H1 (cell line): Measurements from ENCODE around the gene ADAMTS6. TPM values are rescaled to one million over a fixed set of nuclear protein-coding genes. Genes with fewer than 3 reads are reported as not detected.

Experiments used
- CTCF ChIA-PET: fragments of 300-600 bp; sonication (Branson Sonifier 250); formaldehyde crosslinking; loops from one replicate; lab custom pipeline; 2021; ENCODE audit not compliant: partially characterized antibody; lab: Charles Lee
- POLR2A ChIA-PET: fragments of 300-600 bp; sonication (Branson Sonifier 250); formaldehyde crosslinking; loops from one replicate; lab custom pipeline; 2021; ENCODE audit warnings: inconsistent platforms; ENCODE audit not compliant: partially characterized antibody; lab: Charles Lee
- DNase-seq, 2 experiments: peaks; one replicate each; pipeline versions ENCODE4 v3.0.0 to v3.0.0-alpha.2; 2010 to 2022; ENCODE audit warnings: low spot score in 2 of 2, low read depth in 1 of 2, mixed read lengths in 1 of 2
- FAIRE-seq: peaks from 2 replicates; lab custom pipeline; 2011; peaks lifted over from hg19 to GRCh38; lab: Jason Lieb, UNC
- H2AFZ ChIP-seq: 2 replicates; pipeline ENCODE4 v1.8.1; 2012; ENCODE audit warnings: low read length, inconsistent platforms
- H2AK5ac ChIP-seq: 2 replicates; pipeline ENCODE4 v1.6.1; 2013; ENCODE audit warnings: low read depth, low read length
- H2BK120ac ChIP-seq: replicated peaks from 2 replicates; pipeline ENCODE3; 2013; ENCODE audit warnings: low read depth, low read length, inconsistent platforms
- H2BK12ac ChIP-seq: 2 replicates; pipeline ENCODE4 v1.6.1; 2013; ENCODE audit warnings: low read depth, low read length
- H2BK15ac ChIP-seq: 2 replicates; pipeline ENCODE4 v1.6.1; 2013; ENCODE audit warnings: low read length
- H2BK20ac ChIP-seq: 2 replicates; pipeline ENCODE4 v1.6.1; 2013; ENCODE audit warnings: low read length
- H2BK5ac ChIP-seq: 2 replicates; pipeline ENCODE4 v1.6.1; 2013; ENCODE audit warnings: low read depth, low read length
- H3K14ac ChIP-seq: 2 replicates; pipeline ENCODE4 v1.6.1; 2013; ENCODE audit warnings: inconsistent platforms; ENCODE audit not compliant: insufficient read length
- H3K18ac ChIP-seq: 2 replicates; pipeline ENCODE4 v1.6.1; 2013; ENCODE audit warnings: low read length; ENCODE audit errors: extremely low read depth
- H3K23ac ChIP-seq: 2 replicates; pipeline ENCODE4 v1.6.1; 2013; ENCODE audit warnings: inconsistent platforms; ENCODE audit not compliant: insufficient read length
- H3K23me2 ChIP-seq: 2 replicates; pipeline ENCODE4 v1.6.1; 2013; ENCODE audit warnings: low read depth, low read length
- H3K27ac ChIP-seq: 2 replicates; pipeline ENCODE4 v1.6.1; 2011; ENCODE audit warnings: low read depth, low read length, inconsistent platforms
- H3K27me3 ChIP-seq, 4 experiments: replicated peaks in 1 of 4; 1 replicate in 1 of 4; 2 replicates in 3 of 4; pipeline versions ENCODE4 v1.6.1 to v1.8.1; 2011 to 2013; ENCODE audit warnings: low read length in 3 of 4, mild to moderate bottlenecking in 3 of 4, inconsistent platforms in 2 of 4, mixed read lengths in 2 of 4, moderate library complexity in 1 of 4; ENCODE audit not compliant: control insufficient read depth in 3 of 4, insufficient read depth in 3 of 4; ENCODE audit errors: extremely low read depth in 1 of 4
- H3K36me3 ChIP-seq, 4 experiments: 2 replicates each; pipeline versions ENCODE4 v1.6.1 to v1.8.1; 2011 to 2013; ENCODE audit warnings: mild to moderate bottlenecking in 4 of 4, low read length in 3 of 4, moderate library complexity in 2 of 4, control low read depth in 1 of 4, inconsistent platforms in 1 of 4; ENCODE audit not compliant: insufficient read depth in 4 of 4, control insufficient read depth in 2 of 4
- H3K4ac ChIP-seq: replicated peaks from 2 replicates; pipeline ENCODE3; 2013; ENCODE audit warnings: low read length, low read depth, mixed read lengths, inconsistent platforms; ENCODE audit not compliant: insufficient read length
- H3K4me1 ChIP-seq, 4 experiments: replicated peaks in 1 of 4; 1 replicate in 1 of 4; 2 replicates in 3 of 4; pipeline versions ENCODE4 v1.6.1 to v1.8.1; 2011 to 2013; ENCODE audit warnings: low read length in 3 of 4, inconsistent platforms in 2 of 4, mixed read lengths in 1 of 4; ENCODE audit not compliant: insufficient read depth in 4 of 4, control insufficient read depth in 3 of 4
- H3K4me2 ChIP-seq, 2 experiments: 2 replicates each; pipeline versions ENCODE4 v1.6.1 to v1.8.1; 2011 to 2013; ENCODE audit warnings: low read depth in 2 of 2, low read length in 2 of 2, control low read depth in 1 of 2, inconsistent platforms in 1 of 2, mild to moderate bottlenecking in 1 of 2; ENCODE audit not compliant: insufficient read depth in 1 of 2
- H3K4me3 ChIP-seq, 4 experiments: fragments of 200-600, 300-600 bp in 1 of 4; sonication (generic), shearing (Covaris generic), sonication (Bioruptor Twin) in 1 of 4; 2 replicates each; pipeline versions ENCODE4 v1.5.1 to v1.8.1; 2011 to 2016; ENCODE audit warnings: low read length in 4 of 4, low read depth in 3 of 4, control low read depth in 2 of 4, inconsistent platforms in 2 of 4, mild to moderate bottlenecking in 2 of 4, mixed read lengths in 1 of 4, moderate library complexity in 1 of 4; ENCODE audit not compliant: insufficient read depth in 2 of 4; ENCODE audit errors: extremely low read depth in 1 of 4
- H3K56ac ChIP-seq: replicated peaks from 2 replicates; pipeline ENCODE3; 2013; ENCODE audit warnings: low read depth, mild to moderate bottlenecking, mixed read lengths, low read length, inconsistent platforms; ENCODE audit not compliant: insufficient read length
- H3K79me1 ChIP-seq: 2 replicates; pipeline ENCODE4 v1.6.1; 2013; ENCODE audit warnings: low read depth, low read length, control low read depth
- H3K79me2 ChIP-seq, 2 experiments: 2 replicates each; pipeline versions ENCODE4 v1.6.1 to v1.8.1; 2012 to 2013; ENCODE audit warnings: low read length in 2 of 2, mild to moderate bottlenecking in 2 of 2, inconsistent platforms in 1 of 2; ENCODE audit not compliant: insufficient read depth in 2 of 2, control insufficient read depth in 1 of 2
- H3K9ac ChIP-seq, 4 experiments: replicated peaks in 1 of 4; 1 replicate in 1 of 4; 2 replicates in 3 of 4; pipeline versions ENCODE4 v1.6.1 to v1.8.1; 2011 to 2013; ENCODE audit warnings: low read depth in 3 of 4, low read length in 3 of 4, control low read depth in 2 of 4, mild to moderate bottlenecking in 2 of 4, moderate library complexity in 2 of 4, inconsistent platforms in 1 of 4; ENCODE audit errors: extremely low read depth in 1 of 4
- H3K9me3 ChIP-seq, 2 experiments: 2 replicates each; pipeline versions ENCODE4 v1.6.1 to v1.8.1; 2012 to 2013; ENCODE audit warnings: mild to moderate bottlenecking in 2 of 2, moderate library complexity in 2 of 2, control low read depth in 1 of 2, inconsistent platforms in 1 of 2, low read depth in 1 of 2, low read length in 1 of 2, mixed read lengths in 1 of 2; ENCODE audit not compliant: insufficient read depth in 2 of 2
- H4K20me1 ChIP-seq, 2 experiments: replicated peaks in 1 of 2; 2 replicates each; pipeline versions ENCODE3 to v1.8.1; 2011 to 2013; ENCODE audit warnings: inconsistent platforms in 2 of 2, low read length in 2 of 2, mild to moderate bottlenecking in 1 of 2; ENCODE audit not compliant: insufficient read depth in 2 of 2, control insufficient read depth in 1 of 2
- H4K5ac ChIP-seq: 2 replicates; pipeline ENCODE4 v1.6.1; 2013; ENCODE audit warnings: low read length, low read depth, mixed read lengths, inconsistent platforms; ENCODE audit not compliant: insufficient read length
- H4K8ac ChIP-seq: 2 replicates; pipeline ENCODE4 v1.8.0; 2013; ENCODE audit warnings: mild to moderate bottlenecking, moderate library complexity, low read length, inconsistent platforms; ENCODE audit not compliant: insufficient read depth; ENCODE audit errors: extremely low read depth
- H4K91ac ChIP-seq: replicated peaks from 2 replicates; pipeline ENCODE3; 2013; ENCODE audit warnings: low read length, mixed read lengths, inconsistent platforms; ENCODE audit not compliant: insufficient read length
- BRCA1 ChIP-seq: IDR thresholded peaks from 2 replicates; pipeline ENCODE4 v1.6.1; 2012; ENCODE audit warnings: low read depth, low read length, improper control_type of control experiment
- CTCF ChIP-seq, 3 experiments: IDR thresholded peaks; 1 replicate in 2 of 3; 2 replicates in 1 of 3; pipeline versions ENCODE4 v1.5.1 to v1.6.1; 2011; ENCODE audit warnings: low read length in 3 of 3, mild to moderate bottlenecking in 3 of 3, inconsistent platforms in 2 of 3, low read depth in 1 of 3, moderate library complexity in 1 of 3; ENCODE audit not compliant: insufficient read depth in 1 of 3; ENCODE audit errors: control extremely low read depth in 1 of 3
- RNF2 ChIP-seq: fragments of 200-900, 300-1000 bp; sonication (generic); IDR thresholded peaks from 2 replicates; pipeline ENCODE4 v1.7.1; 2016; ENCODE audit warnings: borderline replicate concordance, low read depth, mild to moderate bottlenecking, antibody characterized with exemption, low read length; ENCODE audit not compliant: poor library complexity, severe bottlenecking; ENCODE audit errors: missing control alignments
- RXRA ChIP-seq: IDR thresholded peaks from 2 replicates; pipeline ENCODE4 v1.6.1; 2011; ENCODE audit warnings: low read depth, mild to moderate bottlenecking, low read length, moderate library complexity; ENCODE audit not compliant: insufficient read depth
- polyA plus RNA-seq, 7 experiments: library from polyadenylated mRNA; depleted of rRNA in 3 of 7; stranded (reverse) in 5 of 7; unstranded in 2 of 7; fragments of >200 nt in 5 of 7; fragments of 200-250 nt in 2 of 7; gene quantifications; 1 replicate in 5 of 7; 2 replicates in 1 of 7; 4 replicates in 1 of 7; pipeline versions ENCODE4 v1.2.1 to v1.2.3, GENCODE V29; 2011 to 2013; ENCODE audit warnings: missing spikeins in 2 of 7, mixed read lengths in 2 of 7
- total RNA-seq: library from RNA; stranded (reverse); fragmentation: NEBNext Ultra II Directional; extraction: Animal tissue kit (Norgen Biotek cat#: 25700); gene quantifications from 2 replicates; pipeline ENCODE4 v1.2.1, GENCODE V29; 2021

The ADAMTS6 gene
- total and polyA plus RNA-seq, 2 of the 8 experiments (the other 6 are each of a cell fraction or from before 2014, with no cell fraction given) = 0.74 to 2.4 TPM

- H3K4me2 ChIP-seq = no peak overlapping the region
- H2BK5ac ChIP-seq = no peak overlapping the region
- no peak overlapping the region for H3K4me3 ChIP-seq
- no peak overlapping the region for H2BK120ac ChIP-seq
- H3K79me1 ChIP-seq = no peaks in the 10 kb centered on the region
- no peak overlapping the region for H3K23ac ChIP-seq
- H3K79me2 ChIP-seq = no peaks in the 10 kb centered on the region
- DNase-seq = no peak
- H3K36me3 ChIP-seq = no peaks in the 10 kb centered on the region
- POLR2A ChIA-PET = no interaction called here
- no peak overlapping the region for H3K56ac ChIP-seq
- H4K5ac ChIP-seq = no peak overlapping the region
- H3K4me1 ChIP-seq = no peaks in the 10 kb centered on the region
- no peak overlapping the region for H3K14ac ChIP-seq
- CTCF ChIA-PET = no interaction called here
- H2AFZ ChIP-seq = no peak overlapping the region
- H3K18ac ChIP-seq = no peak overlapping the region
- no peak overlapping the region for H2BK20ac ChIP-seq
- H2AK5ac ChIP-seq = no peak overlapping the region
- H2BK15ac ChIP-seq = no peak overlapping the region
- no peaks in the 10 kb centered on the region for H3K23me2 ChIP-seq
- no peak overlapping the region for H3K9ac ChIP-seq
- no peak overlapping the region for H3K4ac ChIP-seq
- H4K91ac ChIP-seq = no peak overlapping the region
- no peak overlapping the region for H4K8ac ChIP-seq
- FAIRE-seq = no peak
- no peak overlapping the region for H3K27ac ChIP-seq
- TF ChIP-seq RXRA = no peak
- no peak for TF ChIP-seq RNF2
- no peak for TF ChIP-seq BRCA1
- TF ChIP-seq CTCF (IDR thresholded peaks at IDR 0.05; ENCODE audit: control extremely low read depth in 1 of 3, insufficient read depth in 1 of 3, low read depth in 1 of 3, low read length in 3 of 3) = no peak
- no peaks in the 10 kb centered on the region for H4K20me1 ChIP-seq
- no peaks in the 10 kb centered on the region for H3K27me3 ChIP-seq
- no peaks in the 10 kb centered on the region for H3K9me3 ChIP-seq
- H2BK12ac ChIP-seq = no peak overlapping the region
Observed at GRCh38 chr5:65341835-65342234, 139.9 kb downstream of the ADAMTS6 start.
